ENCODE data around the gene INTS11. TPM values are rescaled to one million over a fixed set of nuclear protein-coding genes. Genes with fewer than 3 reads are reported as not detected.
A peak's percentile ranks its signal among the peaks of the same experiment; 100 is the strongest.

INTS11 gene
- total and polyA plus RNA-seq, 2 experiments from 2014 or later, result 102 to 161 TPM

- Histone ChIP-seq H3F3A (replicated peaks; ENCODE audit: low read depth) (0 out of 2 replicates have a peak, but pooled peaks cover 6% of the 10 kb centered on the region), H3K79me2 (replicated peaks; ENCODE audit: insufficient read depth) (peaks cover 65% of the 10 kb centered on the region), H3K36me3 (ENCODE audit: insufficient read depth) (peaks cover 7% of the 10 kb centered on the region; the same call in 1 of the 2 replicates), H2AFZ (no peak overlapping the region), H3K9me2 (ENCODE audit: insufficient read depth) (no peaks in the 10 kb centered on the region), H3K27ac (ENCODE audit: low read depth) (0 out of 2 replicates have a peak overlapping the region, but pooled peaks have one; percentile 26), H3K4me2 (no peak overlapping the region), H3K27me3 (ENCODE audit: insufficient read depth) (no peaks in the 10 kb centered on the region), H3K4me3 (no peak overlapping the region), H3K4me1 (ENCODE audit: insufficient read depth) (no peaks in the 10 kb centered on the region; the same call in 1 of the 2 replicates), H4K20me1 (replicated peaks; ENCODE audit: insufficient read depth) (peaks cover 32% of the 10 kb centered on the region)
- TF ChIP-seq ZNF462 (CRISPR knock-in tag; IDR thresholded peaks at IDR 0.05) (no peak), ZNF331 (CRISPR knock-in tag; IDR thresholded peaks at IDR 0.05; ENCODE audit: low read depth) (no peak), JUNB (IDR thresholded peaks at IDR 0.05; ENCODE audit: unreplicated experiment) (no peak), EZH2 (IDR thresholded peaks at IDR 0.05; ENCODE audit: low read depth, unreplicated experiment) (no peak), CTCF (conservative IDR thresholded peaks at IDR 0.05; ENCODE audit: low read depth in 2 of 2) (no peak), CREB1 (CRISPR knock-in tag; IDR thresholded peaks at IDR 0.05; ENCODE audit: low read depth) (no peak), STAT1 (IDR thresholded peaks at IDR 0.05; ENCODE audit: unreplicated experiment) (no peak), ZNF114 (CRISPR knock-in tag; IDR thresholded peaks at IDR 0.05) (no peak), REST (IDR thresholded peaks at IDR 0.05; ENCODE audit: unreplicated experiment) (no peak), NANOG (IDR thresholded peaks at IDR 0.05; ENCODE audit: borderline replicate concordance) (no peak), POLR2AphosphoS5 (IDR thresholded peaks at IDR 0.05; ENCODE audit: low read depth) (no peak), ETS1 (IDR thresholded peaks at IDR 0.05) (no peak), EZH2phosphoT487 (IDR thresholded peaks at IDR 0.05; ENCODE audit: unreplicated experiment) (no peak)
- H3K9me3 Mint-ChIP-seq, result no peaks in the 10 kb centered on the region
- H3K27ac Mint-ChIP-seq, result no peak overlapping the region
- no peak for ATAC-seq
- no peak overlapping the region; the same call in 2 of the 3 replicates for H3K4me3 Mint-ChIP-seq
- peaks cover 6% of the 10 kb centered on the region for H3K27me3 Mint-ChIP-seq (ENCODE audit: insufficient read depth, low read depth, poor library complexity)
- H3K36me3 Mint-ChIP-seq (ENCODE audit: low read depth), result peaks cover 36% of the 10 kb centered on the region
- no peak for DNase-seq (ENCODE audit: low spot score)
- peaks cover 25% of the 10 kb centered on the region for H3K4me1 Mint-ChIP-seq
Observed at GRCh38 chr1:1268284-1268682, 56.2 kb downstream of the INTS11 start.

All from GM23338 (cell line).